ENCODE data around the gene TPST2. TPM values are rescaled to one million over a fixed set of nuclear protein-coding genes. Genes with fewer than 3 reads are reported as not detected.

TPST2 gene
- total and polyA plus RNA-seq, 2 donors (not counting 3 experiments of a cell fraction or from before 2014, with no cell fraction given), result 49.4 to 121 TPM

DNA sequence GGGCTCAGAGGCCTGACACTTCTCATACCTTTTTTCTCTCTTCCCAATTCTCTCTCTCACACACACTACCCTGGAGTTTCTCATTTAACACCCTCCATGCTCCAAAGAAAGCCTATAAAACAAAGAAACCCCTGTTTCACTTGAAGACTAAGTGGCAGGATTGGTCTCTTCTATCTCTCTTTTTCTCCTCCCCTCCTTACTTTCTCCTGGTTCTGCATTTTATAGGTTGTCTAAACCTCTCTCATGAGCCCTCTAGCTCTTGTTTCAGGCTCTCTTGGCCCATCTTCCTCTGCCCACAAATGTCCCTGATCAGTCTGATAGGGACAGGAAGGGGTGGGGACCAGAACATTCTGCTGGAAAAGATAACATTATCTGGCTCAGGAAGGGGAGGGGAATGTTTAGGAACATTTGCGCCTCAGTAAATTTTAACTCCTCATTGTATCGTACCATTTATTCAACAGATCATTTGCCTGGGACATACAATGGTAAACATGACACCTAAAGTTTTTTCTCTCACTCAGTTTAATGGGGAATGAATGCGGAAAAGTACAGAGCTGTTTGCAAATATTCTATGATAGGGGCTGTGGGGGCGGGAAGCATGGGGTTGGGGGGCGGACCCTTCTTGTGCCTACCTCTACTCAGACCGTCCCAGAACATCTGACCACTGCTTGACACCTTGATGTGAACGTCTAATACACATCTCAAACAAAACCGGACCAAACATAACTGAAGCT lies 42.7 kb upstream of the TPST2 start:
- H3K4me2 ChIP-seq (ENCODE audit: insufficient read depth, low read length), result peak overlapping the region; percentile 73
- peaks cover 0 to 3% of the 10 kb centered on the region in 2 experiments for H3K27me3 ChIP-seq (ENCODE audit: control insufficient read depth in 2 of 2, insufficient read depth in 2 of 2, low read length in 2 of 2)
- no peak overlapping the region for H3K9ac ChIP-seq (replicated peaks; ENCODE audit: extremely low read depth, insufficient read depth, low read length)
- peak overlapping the region; percentile 95 for H2AFZ ChIP-seq (ENCODE audit: low read depth, low read length)
- TF ChIP-seq, protein P1, sequence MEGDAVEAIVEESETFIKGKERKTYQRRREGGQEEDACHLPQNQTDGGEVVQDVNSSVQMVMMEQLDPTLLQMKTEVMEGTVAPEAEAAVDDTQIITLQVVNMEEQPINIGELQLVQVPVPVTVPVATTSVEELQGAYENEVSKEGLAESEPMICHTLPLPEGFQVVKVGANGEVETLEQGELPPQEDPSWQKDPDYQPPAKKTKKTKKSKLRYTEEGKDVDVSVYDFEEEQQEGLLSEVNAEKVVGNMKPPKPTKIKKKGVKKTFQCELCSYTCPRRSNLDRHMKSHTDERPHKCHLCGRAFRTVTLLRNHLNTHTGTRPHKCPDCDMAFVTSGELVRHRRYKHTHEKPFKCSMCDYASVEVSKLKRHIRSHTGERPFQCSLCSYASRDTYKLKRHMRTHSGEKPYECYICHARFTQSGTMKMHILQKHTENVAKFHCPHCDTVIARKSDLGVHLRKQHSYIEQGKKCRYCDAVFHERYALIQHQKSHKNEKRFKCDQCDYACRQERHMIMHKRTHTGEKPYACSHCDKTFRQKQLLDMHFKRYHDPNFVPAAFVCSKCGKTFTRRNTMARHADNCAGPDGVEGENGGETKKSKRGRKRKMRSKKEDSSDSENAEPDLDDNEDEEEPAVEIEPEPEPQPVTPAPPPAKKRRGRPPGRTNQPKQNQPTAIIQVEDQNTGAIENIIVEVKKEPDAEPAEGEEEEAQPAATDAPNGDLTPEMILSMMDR (IDR thresholded peaks at IDR 0.05; ENCODE audit: extremely low read depth in 1 of 2, insufficient read depth in 1 of 2, low read depth in 1 of 2, low read length in 2 of 2), result no peak
- no peak for TF ChIP-seq JUN (IDR thresholded peaks at IDR 0.05; ENCODE audit: borderline replicate concordance, insufficient read depth, insufficient read length, low read depth)
- no peak for TF ChIP-seq POLR2AphosphoS5 (IDR thresholded peaks at IDR 0.05; ENCODE audit: insufficient read depth, low read depth, low read length)
- TF ChIP-seq, protein P2, sequence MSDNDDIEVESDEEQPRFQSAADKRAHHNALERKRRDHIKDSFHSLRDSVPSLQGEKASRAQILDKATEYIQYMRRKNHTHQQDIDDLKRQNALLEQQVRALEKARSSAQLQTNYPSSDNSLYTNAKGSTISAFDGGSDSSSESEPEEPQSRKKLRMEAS (IDR thresholded peaks at IDR 0.05; ENCODE audit: insufficient read depth, insufficient read length), result no peak
- TF ChIP-seq GATA2 (IDR thresholded peaks at IDR 0.05; ENCODE audit: insufficient read depth, insufficient read length, low read depth, low read length), result peak; percentile 82
- no peak for TF ChIP-seq FOS (IDR thresholded peaks at IDR 0.05; ENCODE audit: borderline replicate concordance, insufficient read depth, low read length)
- TF ChIP-seq POLR2A (IDR thresholded peaks at IDR 0.05; ENCODE audit: low read depth, low read length), result peak; percentile 20
- intact Hi-C loops (cut with micrococcal nuclease), result no loop called here
- dilution Hi-C loops (cut with MboI; ENCODE audit: extremely low pct_ligation_motif_present, low sequenced_read_pairs), result no loop called here
- H3K9me1 ChIP-seq (replicated peaks; ENCODE audit: control insufficient read depth, extremely low read depth, insufficient read depth, low read length), result no peaks in the 10 kb centered on the region
- ChIA-PET POLR2A (interaction anchor here (0.6 kb wide), 1 partner anchor 41 kb away, joined by 6 read pairs; no protein-coding TSS in a partner anchor), CTCF (interaction anchor here (0.9 to 1.6 kb wide), 3 partner anchors 16 to 476 kb away, joined by 3 to 4 read pairs (median 3); no protein-coding TSS in a partner anchor)
- BruUV-seq (replicated peaks), result no TSS peak
- FAIRE-seq (peak; percentile 86), DNase-seq (ENCODE audit: low read depth, low spot score) (peak; percentile 60)
- no peaks in the 10 kb centered on the region for H3K79me2 ChIP-seq (ENCODE audit: control insufficient read depth, insufficient read depth, low read length)
- no peaks in the 10 kb centered on the region for H3K9me3 ChIP-seq (replicated peaks; ENCODE audit: control insufficient read depth, insufficient read depth, low read length)
- no peak overlapping the region for H3K4me3 ChIP-seq (replicated peaks in 1 of 3; ENCODE audit: insufficient read depth in 1 of 3, low read depth in 1 of 3, low read length in 3 of 3)
- H3K27ac ChIP-seq (ENCODE audit: insufficient read depth, low read depth, low read length), result no peak overlapping the region
- H3K36me3 ChIP-seq (ENCODE audit: control insufficient read depth in 2 of 2, extremely low read depth in 1 of 2, insufficient read depth in 2 of 2, low read length in 2 of 2), result no peaks in the 10 kb centered on the region
- H4K20me1 ChIP-seq (replicated peaks; ENCODE audit: control insufficient read depth, extremely low read depth, insufficient read depth, low read length), result no peaks in the 10 kb centered on the region
- H3K4me1 ChIP-seq (ENCODE audit: control insufficient read depth, extremely low read depth, insufficient read depth, low read length), result peaks cover 8% of the 10 kb centered on the region
